Measurements from ENCODE around the gene SORCS2. TPM values are rescaled to one million over a fixed set of nuclear protein-coding genes. Genes with fewer than 3 reads are reported as not detected.

Gene SORCS2
- polyA plus RNA-seq, 1 donor (not counting 4 experiments of a cell fraction or from before 2014, with no cell fraction given): 0.09 TPM

DNA sequence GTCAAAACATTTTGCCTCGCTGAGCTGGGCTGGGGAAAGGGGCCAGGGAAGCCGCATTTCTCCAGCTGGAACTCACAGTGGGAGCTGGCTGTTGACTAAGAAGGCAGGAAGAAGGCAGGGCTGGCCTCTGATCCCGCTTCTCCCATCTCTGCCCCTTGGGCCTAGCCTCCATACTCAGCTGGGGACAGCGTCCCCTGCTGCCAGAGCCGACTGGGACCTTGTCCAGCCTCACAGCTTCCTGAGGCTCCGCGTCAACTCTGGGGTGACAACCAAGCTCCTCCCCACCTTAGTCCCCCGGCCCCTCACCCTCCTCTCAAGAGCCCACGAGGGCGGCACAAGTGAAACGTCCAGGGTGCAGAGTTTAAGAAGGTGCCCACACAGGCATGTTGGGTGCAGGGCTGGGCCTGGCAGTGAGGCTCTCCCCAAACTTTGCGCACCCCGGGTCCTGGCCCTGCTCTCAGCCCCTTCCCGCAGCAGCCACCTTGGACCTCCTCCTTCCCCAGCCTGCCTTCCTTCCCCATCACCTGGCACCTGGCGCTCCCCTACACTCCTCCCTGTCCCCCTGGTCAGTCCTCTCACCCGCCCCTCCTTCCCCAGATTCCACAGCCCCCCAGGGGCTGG is 141.6 kb downstream of the SORCS2 start:
- H3K27ac ChIP-seq (ENCODE audit: control insufficient read depth, insufficient read depth, low read length): no peak overlapping the region
- no peak overlapping the region for H3K9ac ChIP-seq (ENCODE audit: control insufficient read depth, extremely low read depth, insufficient read depth, low read length)
- no peak overlapping the region for H3K4me2 ChIP-seq (ENCODE audit: control insufficient read depth, extremely low read depth, insufficient read depth, low read depth, low read length)
- peaks cover 11% of the 10 kb centered on the region for H3K4me1 ChIP-seq (ENCODE audit: control insufficient read depth, extremely low read depth, insufficient read depth, low read length)
- H3K9me1 ChIP-seq (ENCODE audit: control insufficient read depth, extremely low read depth, insufficient read depth, low read length): no peaks in the 10 kb centered on the region
- no peak overlapping the region for H2AFZ ChIP-seq (ENCODE audit: control insufficient read depth, low read length)
- dilution Hi-C loops (cut with MboI; ENCODE audit: extremely low pct_ligation_motif_present, low sequenced_read_pairs): no loop called here
- TF ChIP-seq EZH2 (IDR thresholded peaks at IDR 0.05; ENCODE audit: low read length): no peak
- TF ChIP-seq, protein P1, sequence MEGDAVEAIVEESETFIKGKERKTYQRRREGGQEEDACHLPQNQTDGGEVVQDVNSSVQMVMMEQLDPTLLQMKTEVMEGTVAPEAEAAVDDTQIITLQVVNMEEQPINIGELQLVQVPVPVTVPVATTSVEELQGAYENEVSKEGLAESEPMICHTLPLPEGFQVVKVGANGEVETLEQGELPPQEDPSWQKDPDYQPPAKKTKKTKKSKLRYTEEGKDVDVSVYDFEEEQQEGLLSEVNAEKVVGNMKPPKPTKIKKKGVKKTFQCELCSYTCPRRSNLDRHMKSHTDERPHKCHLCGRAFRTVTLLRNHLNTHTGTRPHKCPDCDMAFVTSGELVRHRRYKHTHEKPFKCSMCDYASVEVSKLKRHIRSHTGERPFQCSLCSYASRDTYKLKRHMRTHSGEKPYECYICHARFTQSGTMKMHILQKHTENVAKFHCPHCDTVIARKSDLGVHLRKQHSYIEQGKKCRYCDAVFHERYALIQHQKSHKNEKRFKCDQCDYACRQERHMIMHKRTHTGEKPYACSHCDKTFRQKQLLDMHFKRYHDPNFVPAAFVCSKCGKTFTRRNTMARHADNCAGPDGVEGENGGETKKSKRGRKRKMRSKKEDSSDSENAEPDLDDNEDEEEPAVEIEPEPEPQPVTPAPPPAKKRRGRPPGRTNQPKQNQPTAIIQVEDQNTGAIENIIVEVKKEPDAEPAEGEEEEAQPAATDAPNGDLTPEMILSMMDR (optimal IDR thresholded peaks at IDR 0.05 in 1 of 3, IDR thresholded peaks at IDR 0.05 in 1 of 3, conservative IDR thresholded peaks at IDR 0.05 in 1 of 3; ENCODE audit: extremely low read depth in 1 of 3, insufficient read depth in 2 of 3, low read length in 3 of 3): no peak
- H3K4me3 ChIP-seq (ENCODE audit: control insufficient read depth in 2 of 3, extremely low read depth in 1 of 3, insufficient read depth in 2 of 3, low read depth in 1 of 3, low read length in 3 of 3): no peak overlapping the region
- peaks cover 15% of the 10 kb centered on the region for H3K27me3 ChIP-seq (ENCODE audit: control insufficient read depth, extremely low read depth, insufficient read depth, low read length)
- FAIRE-seq (no peak), DNase-seq (ENCODE audit: low read depth, low spot score) (no peak)
- peaks cover 2% of the 10 kb centered on the region for H3K9me3 ChIP-seq (ENCODE audit: control insufficient read depth, low read depth, low read length)
- H3K79me2 ChIP-seq (ENCODE audit: control insufficient read depth, insufficient read depth, low read length): no peaks in the 10 kb centered on the region
- H3K36me3 ChIP-seq (ENCODE audit: control insufficient read depth in 2 of 2, extremely low read depth in 1 of 2, insufficient read depth in 2 of 2, low read length in 2 of 2): no peaks in the 10 kb centered on the region
- no peaks in the 10 kb centered on the region for H4K20me1 ChIP-seq (ENCODE audit: control insufficient read depth, extremely low read depth, insufficient read depth, low read length)

DNA sequence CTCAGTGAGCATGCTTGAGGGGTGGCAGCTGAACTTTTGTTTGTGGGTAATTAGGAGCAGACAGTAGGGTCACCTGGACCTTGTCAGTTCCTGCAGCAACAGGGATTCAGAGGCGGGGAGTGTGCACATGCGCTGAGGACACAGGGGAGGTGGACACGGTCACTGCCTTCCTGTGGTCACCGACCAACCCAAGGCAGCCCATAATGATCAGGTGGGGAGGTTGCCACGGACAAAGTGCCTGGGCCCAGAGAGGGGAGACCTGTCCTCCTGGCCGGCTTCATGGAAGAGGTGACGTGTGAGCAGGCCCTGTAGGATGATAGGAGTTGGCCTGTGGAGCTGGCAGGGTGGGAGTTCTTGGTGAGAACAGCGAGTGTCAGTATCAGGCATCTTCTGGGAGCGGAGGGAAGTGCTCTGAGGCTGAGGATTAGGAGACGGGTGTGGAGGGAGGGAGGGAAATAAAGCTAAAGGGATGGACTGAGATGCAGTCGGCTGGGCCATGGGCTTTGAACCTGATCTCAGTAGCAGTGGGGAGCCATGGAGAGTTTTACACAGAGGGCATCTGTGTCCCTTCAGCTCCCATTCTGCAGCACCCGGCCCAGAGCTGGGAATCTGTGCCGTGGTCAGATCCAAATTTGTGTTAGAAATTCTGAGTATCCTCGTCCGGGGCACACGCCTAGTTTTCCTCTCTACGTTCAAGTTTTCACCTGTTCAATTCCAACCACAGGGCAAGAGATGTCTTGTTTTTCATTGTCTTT is 142.4 kb downstream of the SORCS2 start:
- TF ChIP-seq EZH2 (IDR thresholded peaks at IDR 0.05; ENCODE audit: low read length): no peak
- TF ChIP-seq, protein P1 (optimal IDR thresholded peaks at IDR 0.05 in 1 of 3, IDR thresholded peaks at IDR 0.05 in 1 of 3, conservative IDR thresholded peaks at IDR 0.05 in 1 of 3; ENCODE audit: extremely low read depth in 1 of 3, insufficient read depth in 2 of 3, low read length in 3 of 3): no peak
- no peak for FAIRE-seq
- Histone ChIP-seq H3K4me2 (ENCODE audit: control insufficient read depth, extremely low read depth, insufficient read depth, low read depth, low read length) (peak overlapping the region; percentile 54), H3K4me1 (ENCODE audit: control insufficient read depth, extremely low read depth, insufficient read depth, low read length) (peaks cover 11% of the 10 kb centered on the region), H3K9ac (ENCODE audit: control insufficient read depth, extremely low read depth, insufficient read depth, low read length) (no peak overlapping the region), H3K36me3 (ENCODE audit: control insufficient read depth in 2 of 2, extremely low read depth in 1 of 2, insufficient read depth in 2 of 2, low read length in 2 of 2) (no peaks in the 10 kb centered on the region), H3K9me3 (ENCODE audit: control insufficient read depth, low read depth, low read length) (peaks cover 5% of the 10 kb centered on the region), H3K27ac (ENCODE audit: control insufficient read depth, insufficient read depth, low read length) (no peak overlapping the region), H4K20me1 (ENCODE audit: control insufficient read depth, extremely low read depth, insufficient read depth, low read length) (no peaks in the 10 kb centered on the region), H3K27me3 (ENCODE audit: control insufficient read depth, extremely low read depth, insufficient read depth, low read length) (peaks cover 15% of the 10 kb centered on the region), H3K79me2 (ENCODE audit: control insufficient read depth, insufficient read depth, low read length) (no peaks in the 10 kb centered on the region), H3K9me1 (ENCODE audit: control insufficient read depth, extremely low read depth, insufficient read depth, low read length) (no peaks in the 10 kb centered on the region), H3K4me3 (ENCODE audit: control insufficient read depth in 2 of 3, extremely low read depth in 1 of 3, insufficient read depth in 2 of 3, low read depth in 1 of 3, low read length in 3 of 3) (no peak overlapping the region), H2AFZ (ENCODE audit: control insufficient read depth, low read length) (no peak overlapping the region)
- dilution Hi-C loops (cut with MboI; ENCODE audit: extremely low pct_ligation_motif_present, low sequenced_read_pairs): no loop called here
- no peak for DNase-seq (ENCODE audit: low read depth, low spot score)

Data from keratinocyte (primary cell).